HepG2 (cell line): Measurements from ENCODE around the gene ZNF653. TPM values are rescaled to one million over a fixed set of nuclear protein-coding genes. Genes with fewer than 3 reads are reported as not detected.
A peak's percentile ranks its signal among the peaks of the same experiment; 100 is the strongest.

Experiments used
- ELF3 ChIP-seq: IDR thresholded peaks from 2 replicates; pipeline ENCODE4 v1.6.1; 2016; ENCODE audit warnings: missing genetic modification reagents, missing compliant biosample characterization
- MEIS1 ChIP-seq: sonication (generic); formaldehyde crosslinking; IDR thresholded peaks from 2 replicates; pipeline ENCODE4 v1.9.0; 2021; ENCODE audit warnings: mild to moderate bottlenecking, missing genetic modification reagents, moderate library complexity, borderline replicate concordance
- MXI1 ChIP-seq: IDR thresholded peaks from 3 replicates; pipeline ENCODE4 v1.6.1; 2012; ENCODE audit warnings: low read depth, low read length, inconsistent platforms, borderline replicate concordance
- POLR2AphosphoS2 ChIP-seq: IDR thresholded peaks from 2 replicates; pipeline ENCODE4 v1.6.1; 2011; ENCODE audit warnings: low read depth, low read length, improper control_type of control experiment
- SPEN ChIP-seq: sonication (generic); formaldehyde crosslinking; IDR thresholded peaks from 2 replicates; pipeline ENCODE4 v1.5.1; 2020; ENCODE audit warnings: low read depth, mild to moderate bottlenecking, missing genetic modification reagents
- TCF12 ChIP-seq, 2 experiments: fragments of 450-650 bp in 1 of 2; sonication (generic) in 1 of 2; formaldehyde crosslinking in 1 of 2; IDR thresholded peaks; 2 replicates each; pipeline versions ENCODE4 v1.6.1 to v1.8.0; 2017 to 2022; ENCODE audit warnings: antibody characterized with exemption in 1 of 2, mild to moderate bottlenecking in 1 of 2, missing genetic modification reagents in 1 of 2, moderate library complexity in 1 of 2
- ZFP36 ChIP-seq: fragments of 150-350 bp; IDR thresholded peaks from 2 replicates; pipeline ENCODE4 v1.6.1; 2018; ENCODE audit warnings: borderline replicate concordance, low read length, low read depth; ENCODE audit not compliant: partially characterized antibody
- ZFP36L1 ChIP-seq: sonication (generic); formaldehyde crosslinking; IDR thresholded peaks from 2 replicates; pipeline ENCODE4 v1.8.0; 2022; ENCODE audit warnings: mild to moderate bottlenecking, missing genetic modification reagents, moderate library complexity
- ZNF232 ChIP-seq: sonication (generic); formaldehyde crosslinking; IDR thresholded peaks from 2 replicates; pipeline ENCODE4 v1.4.0; 2020; ENCODE audit warnings: missing genetic modification reagents, borderline replicate concordance
- polyA plus RNA-seq, 8 experiments: library from polyadenylated mRNA; depleted of rRNA in 3 of 8; stranded (reverse) in 7 of 8; unstranded in 1 of 8; fragments of >200 nt; fragmentation: Illumina TruSeq in 4 of 8; extraction: Trizol in 4 of 8; gene quantifications; 2 replicates each; pipeline versions ENCODE4 v1.2.1 to v1.2.3, GENCODE V29; 2011 to 2016; ENCODE audit warnings: low read depth in 4 of 8, missing spikeins in 1 of 8, mixed read lengths in 1 of 8; ENCODE audit not compliant: insufficient read depth in 1 of 8
- total RNA-seq, 5 experiments: library from RNA; depleted of rRNA; stranded (reverse); fragments of >200 nt; fragmentation: Illumina TruSeq; extraction: Trizol; gene quantifications; 2 replicates each; pipeline ENCODE4 v1.2.3, GENCODE V29; 2016; ENCODE audit warnings: low read depth in 1 of 5
- TF ChIP-seq, protein P1 (sequence below): sonication (generic); formaldehyde crosslinking; IDR thresholded peaks from 2 replicates; pipeline ENCODE4 v1.8.0; 2022; ENCODE audit warnings: low read depth, missing genetic modification reagents
- TF ChIP-seq, protein P2 (sequence below), 2 experiments: IDR thresholded peaks; 2 replicates each; pipeline ENCODE4 v1.6.1; 2011 to 2012; ENCODE audit warnings: low read length in 2 of 2, borderline replicate concordance in 1 of 2, low read depth in 1 of 2, mild to moderate bottlenecking in 1 of 2, moderate library complexity in 1 of 2
- TF ChIP-seq, protein P3 (sequence below): sonication (generic); formaldehyde crosslinking; IDR thresholded peaks from 2 replicates; pipeline ENCODE4 v1.4.0; 2020; ENCODE audit warnings: mild to moderate bottlenecking, low read depth, missing genetic modification reagents
- TF ChIP-seq, protein P4 (sequence below): sonication (generic); formaldehyde crosslinking; IDR thresholded peaks from 2 replicates; pipeline ENCODE4 v1.9.0; 2021; ENCODE audit warnings: missing genetic modification reagents, borderline replicate concordance

The ZNF653 gene
- total and polyA plus RNA-seq, 2 of the 13 experiments (the other 11 are each of a cell fraction or from before 2014, with no cell fraction given) = 4.7 to 7.1 TPM

DNA sequence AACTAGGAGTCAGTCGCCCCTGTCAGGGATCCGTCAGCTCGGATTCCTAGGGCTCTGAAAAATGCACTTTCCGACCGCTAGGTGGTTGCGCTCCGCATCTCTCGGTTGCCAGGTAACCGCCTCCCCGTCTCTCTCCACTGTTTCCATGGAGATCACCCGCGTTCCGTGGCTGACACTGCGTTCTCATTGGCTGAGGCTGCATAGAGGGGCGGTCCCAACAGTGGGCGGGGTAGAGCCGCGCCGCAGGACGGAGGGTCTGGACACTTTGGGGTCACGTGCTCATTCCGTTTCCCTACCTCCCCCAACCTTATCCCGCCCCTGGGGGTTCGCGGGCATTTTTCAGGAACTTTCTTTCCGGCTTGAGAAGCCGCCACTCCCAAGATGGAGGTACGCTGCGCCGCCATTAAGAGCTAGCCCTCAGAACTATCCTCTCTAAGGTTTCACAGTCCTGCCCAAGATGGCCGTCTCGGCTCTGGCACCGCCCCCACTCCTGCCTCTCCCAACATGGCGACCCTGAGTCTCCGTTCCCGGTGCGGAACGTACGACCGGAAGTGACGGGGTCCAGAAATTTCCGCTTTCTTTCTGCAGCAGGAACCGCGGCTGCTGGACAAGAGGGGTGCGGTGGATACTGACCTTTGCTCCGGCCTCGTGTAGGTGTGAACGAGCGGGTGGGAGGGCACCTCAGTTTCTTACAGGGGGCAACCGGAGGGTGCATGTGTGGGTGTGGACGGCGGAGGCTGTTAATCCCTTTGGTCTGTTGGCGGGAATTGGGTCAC, 70.4 kb downstream of the ZNF653 start, which contains the start of the genes ODAD3 and PRKCSH (continued):
- TF ChIP-seq, protein P1, sequence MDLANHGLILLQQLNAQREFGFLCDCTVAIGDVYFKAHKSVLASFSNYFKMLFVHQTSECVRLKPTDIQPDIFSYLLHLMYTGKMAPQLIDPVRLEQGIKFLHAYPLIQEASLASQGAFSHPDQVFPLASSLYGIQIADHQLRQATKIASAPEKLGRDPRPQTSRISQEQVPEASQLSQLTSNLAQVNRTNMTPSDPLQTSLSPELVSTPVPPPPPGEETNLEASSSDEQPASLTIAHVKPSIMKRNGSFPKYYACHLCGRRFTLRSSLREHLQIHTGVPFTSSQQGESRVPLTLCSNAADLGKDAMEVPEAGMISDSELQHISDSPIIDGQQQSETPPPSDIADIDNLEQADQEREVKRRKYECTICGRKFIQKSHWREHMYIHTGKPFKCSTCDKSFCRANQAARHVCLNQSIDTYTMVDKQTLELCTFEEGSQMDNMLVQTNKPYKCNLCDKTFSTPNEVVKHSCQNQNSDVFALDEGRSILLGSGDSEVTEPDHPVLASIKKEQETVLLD (CRISPR knock-in tag) = peak; percentile 82
- peak; percentile 94 for TF ChIP-seq SPEN (CRISPR knock-in tag)
- no peak for TF ChIP-seq POLR2AphosphoS2
- no peak for TF ChIP-seq ZFP36L1 (CRISPR knock-in tag)
- TF ChIP-seq MEIS1 = peak; percentile 24; the same call in 1 of the 2 replicates
- no peak for TF ChIP-seq ZFP36
- no peak for TF ChIP-seq TCF12 (IDR thresholded peaks at IDR 0.05)
- TF ChIP-seq TCF12 (CRISPR knock-in tag; IDR thresholded peaks at IDR 0.05) = no peak
- TF ChIP-seq, protein P2, sequence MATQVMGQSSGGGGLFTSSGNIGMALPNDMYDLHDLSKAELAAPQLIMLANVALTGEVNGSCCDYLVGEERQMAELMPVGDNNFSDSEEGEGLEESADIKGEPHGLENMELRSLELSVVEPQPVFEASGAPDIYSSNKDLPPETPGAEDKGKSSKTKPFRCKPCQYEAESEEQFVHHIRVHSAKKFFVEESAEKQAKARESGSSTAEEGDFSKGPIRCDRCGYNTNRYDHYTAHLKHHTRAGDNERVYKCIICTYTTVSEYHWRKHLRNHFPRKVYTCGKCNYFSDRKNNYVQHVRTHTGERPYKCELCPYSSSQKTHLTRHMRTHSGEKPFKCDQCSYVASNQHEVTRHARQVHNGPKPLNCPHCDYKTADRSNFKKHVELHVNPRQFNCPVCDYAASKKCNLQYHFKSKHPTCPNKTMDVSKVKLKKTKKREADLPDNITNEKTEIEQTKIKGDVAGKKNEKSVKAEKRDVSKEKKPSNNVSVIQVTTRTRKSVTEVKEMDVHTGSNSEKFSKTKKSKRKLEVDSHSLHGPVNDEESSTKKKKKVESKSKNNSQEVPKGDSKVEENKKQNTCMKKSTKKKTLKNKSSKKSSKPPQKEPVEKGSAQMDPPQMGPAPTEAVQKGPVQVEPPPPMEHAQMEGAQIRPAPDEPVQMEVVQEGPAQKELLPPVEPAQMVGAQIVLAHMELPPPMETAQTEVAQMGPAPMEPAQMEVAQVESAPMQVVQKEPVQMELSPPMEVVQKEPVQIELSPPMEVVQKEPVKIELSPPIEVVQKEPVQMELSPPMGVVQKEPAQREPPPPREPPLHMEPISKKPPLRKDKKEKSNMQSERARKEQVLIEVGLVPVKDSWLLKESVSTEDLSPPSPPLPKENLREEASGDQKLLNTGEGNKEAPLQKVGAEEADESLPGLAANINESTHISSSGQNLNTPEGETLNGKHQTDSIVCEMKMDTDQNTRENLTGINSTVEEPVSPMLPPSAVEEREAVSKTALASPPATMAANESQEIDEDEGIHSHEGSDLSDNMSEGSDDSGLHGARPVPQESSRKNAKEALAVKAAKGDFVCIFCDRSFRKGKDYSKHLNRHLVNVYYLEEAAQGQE (IDR thresholded peaks at IDR 0.05; ENCODE audit: borderline replicate concordance in 1 of 2, low read depth in 1 of 2, low read length in 2 of 2) = peak in 1 of 2 experiments; percentile 57; a peak in 2 of 4 replicates
- peak; percentile 95 for TF ChIP-seq ELF3 (CRISPR knock-in tag)
- TF ChIP-seq, protein P3, sequence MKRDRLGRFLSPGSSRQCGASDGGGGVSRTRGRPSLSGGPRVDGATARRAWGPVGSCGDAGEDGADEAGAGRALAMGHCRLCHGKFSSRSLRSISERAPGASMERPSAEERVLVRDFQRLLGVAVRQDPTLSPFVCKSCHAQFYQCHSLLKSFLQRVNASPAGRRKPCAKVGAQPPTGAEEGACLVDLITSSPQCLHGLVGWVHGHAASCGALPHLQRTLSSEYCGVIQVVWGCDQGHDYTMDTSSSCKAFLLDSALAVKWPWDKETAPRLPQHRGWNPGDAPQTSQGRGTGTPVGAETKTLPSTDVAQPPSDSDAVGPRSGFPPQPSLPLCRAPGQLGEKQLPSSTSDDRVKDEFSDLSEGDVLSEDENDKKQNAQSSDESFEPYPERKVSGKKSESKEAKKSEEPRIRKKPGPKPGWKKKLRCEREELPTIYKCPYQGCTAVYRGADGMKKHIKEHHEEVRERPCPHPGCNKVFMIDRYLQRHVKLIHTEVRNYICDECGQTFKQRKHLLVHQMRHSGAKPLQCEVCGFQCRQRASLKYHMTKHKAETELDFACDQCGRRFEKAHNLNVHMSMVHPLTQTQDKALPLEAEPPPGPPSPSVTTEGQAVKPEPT (CRISPR knock-in tag) = no peak
- TF ChIP-seq MXI1 = peak; percentile 92
- TF ChIP-seq, protein P4, sequence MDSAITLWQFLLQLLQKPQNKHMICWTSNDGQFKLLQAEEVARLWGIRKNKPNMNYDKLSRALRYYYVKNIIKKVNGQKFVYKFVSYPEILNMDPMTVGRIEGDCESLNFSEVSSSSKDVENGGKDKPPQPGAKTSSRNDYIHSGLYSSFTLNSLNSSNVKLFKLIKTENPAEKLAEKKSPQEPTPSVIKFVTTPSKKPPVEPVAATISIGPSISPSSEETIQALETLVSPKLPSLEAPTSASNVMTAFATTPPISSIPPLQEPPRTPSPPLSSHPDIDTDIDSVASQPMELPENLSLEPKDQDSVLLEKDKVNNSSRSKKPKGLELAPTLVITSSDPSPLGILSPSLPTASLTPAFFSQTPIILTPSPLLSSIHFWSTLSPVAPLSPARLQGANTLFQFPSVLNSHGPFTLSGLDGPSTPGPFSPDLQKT (CRISPR knock-in tag) = no peak
- 0 out of 2 replicates have a peak, but pooled peaks have one; percentile 77 for TF ChIP-seq ZNF232
